Measurements from ENCODE around the gene HDGFL2. TPM values are rescaled to one million over a fixed set of nuclear protein-coding genes. Genes with fewer than 3 reads are reported as not detected.

The HDGFL2 gene
- total RNA-seq: 33.9 TPM

DNA sequence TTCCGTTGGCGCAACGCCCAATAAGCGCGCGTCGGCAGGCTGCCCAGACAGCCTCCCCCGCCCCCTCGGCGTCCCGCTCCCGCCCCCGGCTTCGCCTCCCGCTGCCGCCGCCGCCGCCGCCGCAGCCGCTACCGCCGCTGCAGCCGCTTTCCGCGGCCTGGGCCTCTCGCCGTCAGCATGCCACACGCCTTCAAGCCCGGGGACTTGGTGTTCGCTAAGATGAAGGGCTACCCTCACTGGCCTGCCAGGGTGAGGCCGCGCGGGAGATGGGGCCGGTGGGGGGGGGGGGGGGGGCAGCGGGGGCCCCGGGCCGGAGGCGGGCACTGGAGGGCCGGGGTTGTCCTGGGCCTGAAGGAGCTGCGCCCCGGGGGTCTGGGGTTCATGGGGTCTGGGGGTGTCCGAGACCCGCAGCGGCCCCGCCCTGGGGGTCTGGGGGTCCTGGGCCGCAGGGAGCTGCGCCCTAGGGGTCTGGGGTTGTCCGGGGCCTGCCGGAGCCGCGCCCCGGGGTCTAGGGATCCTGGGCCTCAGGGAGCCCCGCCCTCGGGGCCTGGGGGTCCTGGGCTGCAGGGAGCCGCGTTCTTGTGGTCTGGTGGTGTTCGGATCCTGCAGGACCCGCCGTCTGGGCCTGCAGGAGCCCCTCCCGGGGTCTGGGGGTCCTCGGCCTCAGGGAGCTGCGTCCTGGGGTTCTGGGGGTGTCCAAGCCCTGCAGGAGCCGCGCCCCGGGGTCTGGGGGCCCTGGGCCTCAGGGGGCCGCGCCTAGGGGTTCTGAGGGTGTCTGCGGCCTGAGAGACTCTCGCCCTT, at the start of gene HDGFL2:
Gene HDGFL2, plus strand, starts transcription at position 124 of the 801 bp plus-strand sequence. Its CDS starts 54 bp downstream, at position 178.
- Histone ChIP-seq H3K27me3 (ENCODE audit: control insufficient read depth in 3 of 3, insufficient read depth in 3 of 3, low read length in 3 of 3) (no peaks in the 10 kb centered on the region), H3K4me3 (ENCODE audit: low read length in 3 of 3) (peak within 1 kb of the TSS; percentile 85 to 87 (median 86)), H3K9me3 (ENCODE audit: control insufficient read depth in 3 of 3, low read length in 3 of 3) (no peaks in the 10 kb centered on the region), H3K27ac (ENCODE audit: low read depth, low read length) (peak within 1 kb of the TSS; percentile 95), H3K36me3 (ENCODE audit: control insufficient read depth in 3 of 3, insufficient read depth in 3 of 3, low read length in 3 of 3) (peaks cover 12 to 17% (median 16%) of the 10 kb centered on the region in 3 donors), H3K9ac (ENCODE audit: low read depth in 1 of 3, low read length in 3 of 3) (peak within 1 kb of the TSS; percentile 88 to 89 (median 88)), H3K4me1 (ENCODE audit: control insufficient read depth in 3 of 3, insufficient read depth in 3 of 3, low read length in 3 of 3) (peaks cover 8 to 25% (median 19%) of the 10 kb centered on the region in 3 donors)

DNA sequence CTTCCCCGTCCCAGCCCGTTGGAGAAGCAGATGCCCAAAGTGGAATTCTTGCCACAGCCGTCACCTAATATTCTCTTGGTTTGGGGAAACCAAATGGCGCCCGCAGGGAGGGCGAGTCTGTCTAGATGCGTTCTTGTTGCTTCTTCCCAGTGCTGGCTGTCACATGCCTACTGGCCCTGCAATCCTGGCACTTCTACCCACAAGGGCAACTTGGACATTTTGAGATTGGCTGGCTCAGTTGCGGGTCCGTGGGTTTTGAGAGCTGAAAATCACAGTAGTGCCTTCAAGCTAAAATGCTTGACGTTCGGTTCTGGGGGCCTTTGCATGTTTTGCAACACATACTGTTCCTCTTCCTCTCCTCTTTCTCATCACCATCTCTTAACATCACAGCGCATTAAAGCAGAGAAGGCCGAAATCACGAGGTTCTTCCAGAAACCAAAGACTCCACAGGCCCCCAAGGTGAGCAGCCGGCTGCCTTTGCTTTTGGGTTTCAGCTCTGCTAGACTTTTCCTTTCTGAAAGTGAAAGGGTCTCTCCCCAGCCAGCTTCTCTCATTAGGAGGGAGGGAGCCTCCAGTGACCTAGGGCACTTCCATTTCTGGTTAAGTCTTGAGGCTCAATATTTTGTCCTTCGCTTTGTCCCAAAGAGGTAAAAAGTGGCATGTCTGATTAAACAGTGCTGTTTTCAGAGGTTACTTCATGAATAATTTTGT, 48.5 kb upstream of the HDGFL2 start:
- H3K27me3 ChIP-seq (ENCODE audit: control insufficient read depth in 3 of 3, insufficient read depth in 3 of 3, low read length in 3 of 3): no peaks in the 10 kb centered on the region
- H3K4me1 ChIP-seq (ENCODE audit: control insufficient read depth in 3 of 3, insufficient read depth in 3 of 3, low read length in 3 of 3): no peaks in the 10 kb centered on the region
- no peak overlapping the region for H3K4me3 ChIP-seq (ENCODE audit: low read length in 3 of 3)
- H3K9me3 ChIP-seq (ENCODE audit: control insufficient read depth in 3 of 3, low read length in 3 of 3): no peaks in the 10 kb centered on the region
- H3K27ac ChIP-seq (ENCODE audit: low read depth, low read length): no peak overlapping the region
- no peak overlapping the region for H3K9ac ChIP-seq (ENCODE audit: low read depth in 1 of 3, low read length in 3 of 3)
- peaks cover 6 to 12% (median 8%) of the 10 kb centered on the region in 3 donors for H3K36me3 ChIP-seq (ENCODE audit: control insufficient read depth in 3 of 3, insufficient read depth in 3 of 3, low read length in 3 of 3)

DNA sequence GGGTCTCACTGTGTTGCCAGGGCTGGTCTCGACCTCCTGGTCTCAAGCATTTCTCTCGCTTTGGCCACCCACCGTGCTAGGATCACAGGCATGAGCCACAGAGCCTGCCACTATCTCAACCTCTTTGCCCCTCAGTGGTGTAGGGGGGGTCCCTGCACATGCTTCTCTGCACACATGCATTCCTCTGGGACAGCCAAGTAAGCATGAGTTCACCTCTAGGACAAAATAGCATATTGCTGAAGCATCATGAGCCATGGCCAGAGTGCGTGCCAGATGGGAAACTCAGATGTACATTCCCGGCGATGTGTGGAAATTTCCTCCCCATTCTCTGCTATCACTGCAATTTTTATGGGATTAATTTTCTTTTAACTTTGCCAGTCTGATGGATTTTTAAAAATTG, 46.6 kb upstream of the HDGFL2 start:
- Histone ChIP-seq H3K27ac (ENCODE audit: low read depth, low read length) (no peak overlapping the region), H3K4me1 (ENCODE audit: control insufficient read depth in 3 of 3, insufficient read depth in 3 of 3, low read length in 3 of 3) (no peaks in the 10 kb centered on the region), H3K9me3 (ENCODE audit: control insufficient read depth in 3 of 3, low read length in 3 of 3) (no peaks in the 10 kb centered on the region), H3K36me3 (ENCODE audit: control insufficient read depth in 3 of 3, insufficient read depth in 3 of 3, low read length in 3 of 3) (peaks cover 16 to 23% (median 19%) of the 10 kb centered on the region in 3 donors), H3K4me3 (ENCODE audit: low read length in 3 of 3) (no peak overlapping the region), H3K9ac (ENCODE audit: low read depth in 1 of 3, low read length in 3 of 3) (no peak overlapping the region), H3K27me3 (ENCODE audit: control insufficient read depth in 3 of 3, insufficient read depth in 3 of 3, low read length in 3 of 3) (no peaks in the 10 kb centered on the region)

DNA sequence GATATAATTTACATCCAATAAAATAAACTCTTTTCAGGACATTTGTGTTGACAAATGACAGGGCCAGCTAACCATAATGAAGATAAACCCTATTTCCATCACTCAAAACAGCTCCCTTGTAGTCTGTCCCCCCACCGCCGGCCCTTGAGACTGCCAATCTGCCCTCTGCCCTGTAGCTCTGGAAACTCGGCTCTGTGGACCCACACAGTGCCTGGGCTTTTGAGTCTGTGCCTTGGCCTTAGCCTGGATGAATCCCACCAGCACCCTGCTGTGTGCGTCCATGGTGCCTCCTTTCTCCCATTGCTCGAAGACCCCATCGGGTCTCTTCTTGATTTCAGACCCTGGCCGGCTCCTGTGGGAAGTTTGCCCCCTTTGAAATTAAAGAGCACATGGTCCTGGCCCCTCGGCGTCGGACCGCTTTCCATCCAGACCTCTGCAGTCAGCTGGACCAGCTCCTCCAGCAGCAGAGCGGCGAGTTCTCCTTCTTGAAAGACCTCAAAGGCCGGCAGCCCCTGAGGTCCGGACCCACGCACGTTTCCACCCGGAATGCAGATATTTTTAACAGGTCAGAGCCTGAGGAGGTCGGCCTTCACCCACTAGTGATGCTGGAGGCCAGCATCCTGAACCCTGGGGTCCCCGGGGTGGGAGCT, 43.6 kb upstream of the HDGFL2 start:
- H3K9ac ChIP-seq (ENCODE audit: low read depth in 1 of 3, low read length in 3 of 3): no peak overlapping the region
- H3K4me1 ChIP-seq (ENCODE audit: control insufficient read depth in 3 of 3, insufficient read depth in 3 of 3, low read length in 3 of 3): no peaks in the 10 kb centered on the region
- H3K27me3 ChIP-seq (ENCODE audit: control insufficient read depth in 3 of 3, insufficient read depth in 3 of 3, low read length in 3 of 3): no peaks in the 10 kb centered on the region
- peaks cover 21 to 37% (median 29%) of the 10 kb centered on the region in 3 donors for H3K36me3 ChIP-seq (ENCODE audit: control insufficient read depth in 3 of 3, insufficient read depth in 3 of 3, low read length in 3 of 3)
- no peak overlapping the region for H3K27ac ChIP-seq (ENCODE audit: low read depth, low read length)
- H3K4me3 ChIP-seq (ENCODE audit: low read length in 3 of 3): no peak overlapping the region
- H3K9me3 ChIP-seq (ENCODE audit: control insufficient read depth in 3 of 3, low read length in 3 of 3): no peaks in the 10 kb centered on the region

DNA sequence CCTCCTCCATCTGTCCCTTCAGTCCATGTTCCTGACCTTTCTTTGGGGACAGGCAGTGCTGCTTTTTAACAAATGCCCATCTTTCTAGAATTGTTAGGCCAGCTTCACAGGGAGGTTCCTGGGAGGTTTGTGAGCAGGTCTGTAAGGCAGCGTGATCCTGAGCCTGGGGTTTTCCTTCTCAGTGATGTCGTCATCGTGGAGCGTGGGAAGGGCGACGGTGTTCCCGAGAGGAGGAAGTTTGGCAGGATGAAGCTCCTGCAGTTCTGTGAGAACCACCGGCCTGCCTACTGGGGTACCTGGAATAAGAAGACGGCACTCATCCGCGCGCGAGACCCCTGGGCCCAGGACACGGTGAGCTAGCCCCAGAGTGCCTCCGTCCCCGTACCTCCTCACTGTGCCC, 42.8 kb upstream of the HDGFL2 start:
- H3K27ac ChIP-seq (ENCODE audit: low read depth, low read length): no peak overlapping the region
- H3K27me3 ChIP-seq (ENCODE audit: control insufficient read depth in 3 of 3, insufficient read depth in 3 of 3, low read length in 3 of 3): no peaks in the 10 kb centered on the region
- no peaks in the 10 kb centered on the region for H3K9me3 ChIP-seq (ENCODE audit: control insufficient read depth in 3 of 3, low read length in 3 of 3)
- H3K36me3 ChIP-seq (ENCODE audit: control insufficient read depth in 3 of 3, insufficient read depth in 3 of 3, low read length in 3 of 3): peaks cover 19 to 37% (median 26%) of the 10 kb centered on the region in 3 donors
- no peak overlapping the region for H3K4me3 ChIP-seq (ENCODE audit: low read length in 3 of 3)
- no peaks in the 10 kb centered on the region for H3K4me1 ChIP-seq (ENCODE audit: control insufficient read depth in 3 of 3, insufficient read depth in 3 of 3, low read length in 3 of 3)
- H3K9ac ChIP-seq (ENCODE audit: low read depth in 1 of 3, low read length in 3 of 3): no peak overlapping the region

DNA sequence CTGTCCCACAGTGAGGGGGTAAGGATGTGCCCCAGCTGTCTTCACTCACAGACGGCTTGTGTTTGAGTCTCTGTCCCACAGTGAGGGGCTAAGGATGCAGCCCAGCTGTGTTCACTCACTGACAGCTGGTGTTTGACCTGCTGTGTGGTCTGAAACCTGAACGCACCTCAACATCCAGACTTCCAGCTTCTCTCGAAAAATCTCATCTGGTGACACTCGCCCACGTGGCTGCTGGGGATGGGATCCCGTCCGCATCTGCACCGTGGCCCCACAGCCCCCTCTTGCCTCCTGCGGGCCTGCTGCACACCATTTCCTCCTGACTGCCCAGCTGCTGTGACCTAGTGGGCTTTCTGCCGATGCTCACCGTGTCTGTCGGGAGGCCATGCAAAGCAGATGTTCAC, 42.3 kb upstream of the HDGFL2 start:
- no peak overlapping the region for H3K27ac ChIP-seq (ENCODE audit: low read depth, low read length)
- peak overlapping the region in 1 of 3 donors; percentile 8 for H3K9ac ChIP-seq (ENCODE audit: low read depth in 1 of 3, low read length in 3 of 3)
- no peak overlapping the region for H3K4me3 ChIP-seq (ENCODE audit: low read length in 3 of 3)
- H3K9me3 ChIP-seq (ENCODE audit: control insufficient read depth in 3 of 3, low read length in 3 of 3): no peaks in the 10 kb centered on the region
- H3K27me3 ChIP-seq (ENCODE audit: control insufficient read depth in 3 of 3, insufficient read depth in 3 of 3, low read length in 3 of 3): no peaks in the 10 kb centered on the region
- no peaks in the 10 kb centered on the region for H3K4me1 ChIP-seq (ENCODE audit: control insufficient read depth in 3 of 3, insufficient read depth in 3 of 3, low read length in 3 of 3)
- peaks cover 19 to 37% (median 29%) of the 10 kb centered on the region in 3 donors for H3K36me3 ChIP-seq (ENCODE audit: control insufficient read depth in 3 of 3, insufficient read depth in 3 of 3, low read length in 3 of 3)

DNA sequence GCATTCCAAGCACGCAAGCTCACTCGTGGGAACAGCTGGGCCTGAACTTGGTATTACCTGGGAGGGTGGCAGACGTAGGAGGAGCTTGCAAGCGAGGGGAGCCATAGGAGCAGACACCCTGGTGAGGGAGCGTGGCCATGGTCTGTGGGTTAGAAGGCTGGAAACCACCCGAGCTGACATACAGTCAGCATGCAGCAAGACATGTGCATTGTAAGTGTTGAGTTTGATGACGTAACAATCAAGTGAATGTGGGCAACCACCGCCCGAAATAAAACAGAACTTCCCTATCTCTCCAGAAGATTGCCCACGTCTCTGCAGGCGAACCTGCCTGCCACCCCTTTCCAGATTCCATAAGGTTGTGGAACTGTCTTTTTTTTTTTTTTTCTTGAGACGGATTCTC, 41.3 kb upstream of the HDGFL2 start:
- no peaks in the 10 kb centered on the region for H3K27me3 ChIP-seq (ENCODE audit: control insufficient read depth in 3 of 3, insufficient read depth in 3 of 3, low read length in 3 of 3)
- H3K36me3 ChIP-seq (ENCODE audit: control insufficient read depth in 3 of 3, insufficient read depth in 3 of 3, low read length in 3 of 3): peaks cover 22 to 34% (median 29%) of the 10 kb centered on the region in 3 donors
- no peaks in the 10 kb centered on the region for H3K4me1 ChIP-seq (ENCODE audit: control insufficient read depth in 3 of 3, insufficient read depth in 3 of 3, low read length in 3 of 3)
- H3K9ac ChIP-seq (ENCODE audit: low read depth in 1 of 3, low read length in 3 of 3): no peak overlapping the region
- H3K27ac ChIP-seq (ENCODE audit: low read depth, low read length): no peak overlapping the region
- H3K9me3 ChIP-seq (ENCODE audit: control insufficient read depth in 3 of 3, low read length in 3 of 3): no peaks in the 10 kb centered on the region
- no peak overlapping the region for H3K4me3 ChIP-seq (ENCODE audit: low read length in 3 of 3)

DNA sequence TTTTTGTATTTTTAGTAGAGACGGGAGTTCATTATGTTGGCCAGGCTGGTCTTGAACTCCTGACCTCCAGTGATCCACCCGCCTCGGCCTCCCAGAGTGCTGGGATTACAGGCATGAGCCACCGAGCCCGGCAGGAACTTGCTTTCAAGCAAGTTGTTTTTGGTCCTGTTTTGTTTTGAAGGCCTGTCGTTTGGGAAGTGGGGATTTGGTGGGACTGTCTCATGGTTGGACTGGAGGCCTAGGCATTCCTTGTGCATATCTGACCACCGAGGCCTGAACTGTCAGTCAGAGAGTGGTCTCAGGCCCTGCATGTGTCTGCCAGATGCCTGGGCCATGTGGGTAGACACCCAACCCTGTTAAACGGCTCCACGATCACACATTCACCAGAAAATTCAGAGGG, 40.8 kb upstream of the HDGFL2 start:
- Histone ChIP-seq H3K4me1 (ENCODE audit: control insufficient read depth in 3 of 3, insufficient read depth in 3 of 3, low read length in 3 of 3) (no peaks in the 10 kb centered on the region), H3K27ac (ENCODE audit: low read depth, low read length) (no peak overlapping the region), H3K9me3 (ENCODE audit: control insufficient read depth in 3 of 3, low read length in 3 of 3) (no peaks in the 10 kb centered on the region), H3K27me3 (ENCODE audit: control insufficient read depth in 3 of 3, insufficient read depth in 3 of 3, low read length in 3 of 3) (no peaks in the 10 kb centered on the region), H3K36me3 (ENCODE audit: control insufficient read depth in 3 of 3, insufficient read depth in 3 of 3, low read length in 3 of 3) (peaks cover 22 to 34% (median 29%) of the 10 kb centered on the region in 3 donors), H3K9ac (ENCODE audit: low read depth in 1 of 3, low read length in 3 of 3) (no peak overlapping the region), H3K4me3 (ENCODE audit: low read length in 3 of 3) (no peak overlapping the region)

DNA sequence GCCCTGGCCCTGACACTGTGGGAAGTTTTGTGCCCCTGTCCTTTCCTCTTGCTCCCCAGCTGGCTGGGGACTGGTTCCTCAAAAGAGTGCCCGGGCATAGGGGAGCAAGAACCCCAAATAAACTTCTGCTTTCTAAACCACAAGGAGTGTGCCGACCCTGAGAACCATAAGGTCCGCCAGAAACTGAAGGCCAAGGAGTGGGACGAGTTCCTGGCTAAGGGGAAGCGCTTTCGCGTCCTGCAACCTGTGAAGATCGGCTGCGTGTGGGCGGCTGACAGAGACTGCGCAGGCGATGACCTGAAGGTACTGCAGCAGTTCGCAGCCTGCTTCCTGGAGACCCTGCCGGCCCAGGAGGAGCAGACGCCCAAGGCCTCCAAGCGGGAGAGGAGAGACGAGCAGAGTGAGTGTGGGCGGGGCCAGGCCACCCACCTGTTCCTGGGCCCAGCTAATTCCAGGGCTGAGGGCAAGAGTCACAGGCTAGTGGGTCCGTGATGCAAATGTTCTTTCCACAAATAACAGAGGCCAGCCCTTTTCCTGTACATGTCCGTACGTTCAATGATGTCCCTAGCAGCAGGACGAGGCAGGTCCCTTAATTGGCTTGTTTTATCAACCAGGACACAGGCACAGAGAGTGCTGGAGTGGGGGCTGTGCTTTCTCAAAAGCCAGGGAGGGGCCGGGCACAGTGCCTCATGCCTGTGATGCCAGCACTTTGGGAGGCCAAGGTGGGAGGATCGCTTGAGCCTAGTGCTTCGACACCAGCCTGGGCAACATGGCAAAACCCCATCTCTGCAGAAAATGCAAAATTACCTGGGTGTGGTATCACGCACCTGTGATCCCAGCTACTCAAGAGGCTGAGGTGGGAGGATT, 40.1 kb upstream of the HDGFL2 start:
- Histone ChIP-seq H3K27me3 (ENCODE audit: control insufficient read depth in 3 of 3, insufficient read depth in 3 of 3, low read length in 3 of 3) (no peaks in the 10 kb centered on the region), H3K4me1 (ENCODE audit: control insufficient read depth in 3 of 3, insufficient read depth in 3 of 3, low read length in 3 of 3) (no peaks in the 10 kb centered on the region), H3K9ac (ENCODE audit: low read depth in 1 of 3, low read length in 3 of 3) (no peak overlapping the region), H3K36me3 (ENCODE audit: control insufficient read depth in 3 of 3, insufficient read depth in 3 of 3, low read length in 3 of 3) (peaks cover 22 to 34% (median 29%) of the 10 kb centered on the region in 3 donors), H3K27ac (ENCODE audit: low read depth, low read length) (no peak overlapping the region), H3K4me3 (ENCODE audit: low read length in 3 of 3) (no peak overlapping the region), H3K9me3 (ENCODE audit: control insufficient read depth in 3 of 3, low read length in 3 of 3) (no peaks in the 10 kb centered on the region)

Data from skeletal muscle tissue (tissue), 4 donors.